ENCODE results near the gene IL17D.

IL17D gene

DNA sequence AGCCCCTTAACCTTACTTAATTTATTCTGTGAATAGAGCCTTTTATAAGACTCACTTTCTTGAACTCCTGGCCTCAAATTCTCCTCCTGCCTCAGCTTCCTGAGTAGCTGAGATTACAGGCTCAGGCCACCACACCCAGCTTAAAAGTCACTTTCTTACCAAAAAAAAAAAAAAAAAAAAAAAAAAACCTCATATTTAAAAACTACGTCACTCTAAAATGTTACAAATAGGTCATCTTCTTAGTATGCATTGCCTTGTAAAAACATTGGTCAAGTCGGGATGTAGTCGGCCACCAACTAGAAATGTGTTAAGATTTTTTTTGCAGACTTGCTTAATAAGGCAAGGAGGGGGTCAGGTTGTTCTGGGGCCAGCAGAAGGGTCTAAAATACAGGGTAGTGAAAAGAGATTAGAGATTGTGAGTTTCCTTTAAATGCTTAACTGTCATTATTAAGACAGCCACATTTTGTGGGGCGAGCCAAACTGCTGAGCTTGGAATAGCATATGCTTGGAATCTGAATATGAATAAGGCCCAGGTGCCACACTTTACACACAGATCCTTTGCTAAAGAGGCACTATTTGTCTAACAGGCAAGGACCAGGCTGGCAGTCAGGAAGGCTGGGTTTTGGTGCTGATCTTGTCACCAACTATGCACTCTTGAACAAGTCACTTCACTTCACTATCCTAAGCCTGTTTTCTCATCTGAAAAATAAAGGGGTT, 16.5 kb upstream of the IL17D start:
- no peak overlapping the region for H3K4me3 ChIP-seq (ENCODE audit: low read length)
- DNase-seq (ENCODE audit: low read depth) = no peak
- TF ChIP-seq, protein P1, sequence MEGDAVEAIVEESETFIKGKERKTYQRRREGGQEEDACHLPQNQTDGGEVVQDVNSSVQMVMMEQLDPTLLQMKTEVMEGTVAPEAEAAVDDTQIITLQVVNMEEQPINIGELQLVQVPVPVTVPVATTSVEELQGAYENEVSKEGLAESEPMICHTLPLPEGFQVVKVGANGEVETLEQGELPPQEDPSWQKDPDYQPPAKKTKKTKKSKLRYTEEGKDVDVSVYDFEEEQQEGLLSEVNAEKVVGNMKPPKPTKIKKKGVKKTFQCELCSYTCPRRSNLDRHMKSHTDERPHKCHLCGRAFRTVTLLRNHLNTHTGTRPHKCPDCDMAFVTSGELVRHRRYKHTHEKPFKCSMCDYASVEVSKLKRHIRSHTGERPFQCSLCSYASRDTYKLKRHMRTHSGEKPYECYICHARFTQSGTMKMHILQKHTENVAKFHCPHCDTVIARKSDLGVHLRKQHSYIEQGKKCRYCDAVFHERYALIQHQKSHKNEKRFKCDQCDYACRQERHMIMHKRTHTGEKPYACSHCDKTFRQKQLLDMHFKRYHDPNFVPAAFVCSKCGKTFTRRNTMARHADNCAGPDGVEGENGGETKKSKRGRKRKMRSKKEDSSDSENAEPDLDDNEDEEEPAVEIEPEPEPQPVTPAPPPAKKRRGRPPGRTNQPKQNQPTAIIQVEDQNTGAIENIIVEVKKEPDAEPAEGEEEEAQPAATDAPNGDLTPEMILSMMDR (conservative IDR thresholded peaks at IDR 0.05; ENCODE audit: low read depth, low read length) = no peak

DNA sequence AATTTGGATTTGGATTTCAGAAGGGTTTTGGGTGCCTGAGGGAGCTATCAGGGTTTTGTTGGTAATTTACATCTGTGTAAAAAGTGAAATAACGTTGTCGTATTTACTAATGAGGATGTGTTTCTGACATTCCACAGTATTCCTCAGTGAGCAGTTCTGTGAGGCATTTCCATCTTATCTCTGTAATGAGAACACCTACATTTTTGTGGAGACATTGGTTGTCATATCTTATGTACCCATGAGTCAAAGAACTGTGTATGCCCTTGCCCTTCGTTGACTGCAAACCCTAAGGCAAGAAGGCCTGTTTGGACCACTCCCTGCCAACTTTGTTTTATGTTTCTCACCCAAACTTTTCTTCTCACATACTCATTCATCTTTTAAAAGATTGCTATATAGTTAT, 14.2 kb upstream of the IL17D start:
- no peak for DNase-seq (ENCODE audit: low read depth)
- TF ChIP-seq, protein P1 (conservative IDR thresholded peaks at IDR 0.05; ENCODE audit: low read depth, low read length) = no peak

DNA sequence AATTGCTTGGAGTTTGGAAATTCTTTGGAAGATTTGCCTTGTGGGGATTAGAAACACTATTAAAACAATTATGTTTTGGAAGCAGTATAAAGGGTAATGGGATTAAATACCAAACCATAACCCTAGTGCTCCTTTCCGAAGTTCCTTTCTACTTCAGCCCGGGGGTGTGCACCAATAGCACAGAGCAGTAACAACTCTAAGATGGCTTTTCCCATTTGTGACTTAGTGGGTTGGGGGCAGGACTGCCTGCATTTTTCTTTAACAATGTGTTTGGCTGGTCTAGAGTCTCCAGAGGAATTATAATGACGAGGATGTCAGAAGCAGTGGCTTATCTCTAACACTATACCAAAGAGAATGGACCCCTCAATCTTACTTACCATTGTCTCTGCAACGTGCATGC, 11.9 kb upstream of the IL17D start:
- TF ChIP-seq, protein P1 (conservative IDR thresholded peaks at IDR 0.05; ENCODE audit: low read depth, low read length) = no peak
- peak; percentile 16 for DNase-seq (ENCODE audit: low read depth)

More for the DNA sequence above, 14.2 kb upstream of the IL17D start:
- no peak overlapping the region for H3K4me3 ChIP-seq (ENCODE audit: low read length)

DNA sequence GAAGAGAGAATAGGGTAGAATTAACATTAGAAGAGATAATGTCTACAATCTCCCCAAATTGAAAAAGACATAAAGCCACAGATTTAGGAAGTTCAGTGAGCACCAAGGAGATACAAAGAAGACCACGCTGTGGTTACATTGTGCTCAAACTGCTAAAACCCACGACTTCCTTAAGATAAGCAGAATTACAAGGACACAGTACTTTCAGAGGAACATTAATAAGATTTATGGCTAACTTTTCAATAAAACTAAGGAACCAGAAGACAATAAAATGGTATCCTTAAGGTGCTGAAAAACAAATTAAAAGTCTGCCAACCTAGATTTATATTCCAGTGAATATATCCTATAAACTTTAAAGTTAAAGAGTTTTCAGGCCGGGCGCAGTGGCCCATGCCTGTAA, 7.4 kb upstream of the IL17D start:
- no peak overlapping the region for H3K4me3 ChIP-seq (ENCODE audit: low read length)
- TF ChIP-seq, protein P1 (conservative IDR thresholded peaks at IDR 0.05; ENCODE audit: low read depth, low read length) = no peak
- DNase-seq (ENCODE audit: low read depth) = no peak

More for the DNA sequence above, 11.9 kb upstream of the IL17D start:
- H3K4me3 ChIP-seq (ENCODE audit: low read length) = no peak overlapping the region

DNA sequence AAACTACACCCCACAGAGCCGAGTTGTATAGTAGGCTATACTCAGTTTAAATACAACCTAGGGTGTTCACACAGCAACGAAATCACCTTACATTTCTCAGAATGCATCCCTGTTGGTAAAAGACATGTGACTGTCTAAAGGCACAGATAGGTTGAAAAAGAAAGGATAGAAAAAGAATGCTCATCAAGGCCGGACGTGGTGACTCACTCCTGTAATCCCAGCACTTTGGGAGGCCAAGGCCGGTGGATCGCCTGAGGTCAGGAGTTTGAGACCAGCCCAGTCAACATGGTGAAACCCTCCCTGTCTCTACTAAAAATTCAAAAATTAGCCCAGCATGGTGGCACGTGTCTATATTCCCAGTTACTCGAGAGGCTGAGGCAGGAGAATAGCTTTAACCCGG, 3.8 kb upstream of the IL17D start:
- no peak for DNase-seq (ENCODE audit: low read depth)
- no peak overlapping the region for H3K4me3 ChIP-seq (ENCODE audit: low read length)
- TF ChIP-seq, protein P1 (conservative IDR thresholded peaks at IDR 0.05; ENCODE audit: low read depth, low read length) = no peak

DNA sequence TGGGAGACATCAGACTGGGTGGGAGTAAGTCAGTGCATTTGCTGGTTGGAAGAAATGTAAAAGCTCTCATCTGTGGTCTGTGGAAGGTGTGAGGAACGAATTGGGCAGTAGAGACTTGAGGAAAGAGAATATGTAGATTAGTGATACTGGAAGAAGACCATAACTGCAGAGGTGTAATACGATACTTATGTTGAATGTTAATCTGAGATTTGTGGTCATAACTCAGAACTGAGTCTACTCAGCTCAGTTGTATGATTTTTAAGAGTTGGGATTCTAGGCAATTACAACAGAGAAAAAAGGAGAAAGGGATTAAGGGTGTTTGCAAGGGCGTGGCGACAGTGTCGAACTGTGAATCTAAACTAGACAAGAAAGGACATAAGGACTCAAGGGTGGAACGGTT, 3.2 kb upstream of the IL17D start:
- peak; percentile 12 for DNase-seq (ENCODE audit: low read depth)
- TF ChIP-seq, protein P1 (conservative IDR thresholded peaks at IDR 0.05; ENCODE audit: low read depth, low read length) = no peak
- H3K4me3 ChIP-seq (ENCODE audit: low read length) = no peak overlapping the region

DNA sequence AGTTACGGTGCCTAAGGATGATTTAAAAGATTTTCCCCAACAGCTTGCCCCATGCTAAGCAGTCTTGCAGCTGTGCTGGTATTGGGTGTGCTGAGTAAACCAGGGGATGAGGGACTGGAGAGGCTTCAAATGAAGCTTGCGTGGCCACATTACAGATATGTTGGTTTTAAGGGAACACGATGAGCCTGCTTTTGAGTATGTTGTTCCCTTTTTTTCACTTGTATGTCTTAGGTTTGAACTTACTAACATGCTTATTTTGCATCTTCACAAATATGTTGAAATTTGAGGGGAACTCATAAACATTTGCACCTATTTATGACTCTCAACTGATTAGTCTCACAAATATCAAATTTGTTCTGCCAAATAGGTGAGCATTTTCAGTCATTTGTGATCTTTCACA, 2.0 kb upstream of the IL17D start:
- TF ChIP-seq, protein P1 (conservative IDR thresholded peaks at IDR 0.05; ENCODE audit: low read depth, low read length) = no peak
- no peak overlapping the region for H3K4me3 ChIP-seq (ENCODE audit: low read length)
- DNase-seq (ENCODE audit: low read depth) = no peak
